NCI-H1930 (cell line): ENCODE results near the gene CHIT1.
"Not testable (repeated sequence)": the region's sequence is repeated elsewhere in the genome, so short reads cannot be mapped to it uniquely, and the experiment has no call there.

ENCODE experiments used
- DNase-seq, 2 experiments: peaks; one replicate each; lab custom pipeline; 2025; lab: John Stamatoyannopoulos, UW

CHIT1 gene

GRCh38 chr1:203229471-203230135 lies at the start of gene CHIT1:
Gene CHIT1, minus strand, starts transcription at chr1:203229673. Its CDS starts 37 bp downstream, at chr1:203229636.
- DNase-seq: no peak

GRCh38 chr1:203278885-203279406 lies 49.5 kb upstream of the CHIT1 start:
- DNase-seq: no peak

GRCh38 chr1:203278082-203278884 lies 48.8 kb upstream of the CHIT1 start:
- no peak for DNase-seq

- DNase-seq: no peak
Observed at GRCh38 chr1:203276916-203277545, 47.6 kb upstream of the CHIT1 start.

GRCh38 chr1:203276408-203276807 lies 46.9 kb upstream of the CHIT1 start:
- DNase-seq: no peak

- no peak for DNase-seq
Observed at GRCh38 chr1:203275656-203276272, 46.3 kb upstream of the CHIT1 start.

- no peak for DNase-seq
Observed at GRCh38 chr1:203274603-203275381, 45.3 kb upstream of the CHIT1 start.

GRCh38 chr1:203273869-203274602 lies 44.6 kb upstream of the CHIT1 start:
- DNase-seq: no peak

- peak; percentile 68 to 77 for DNase-seq
Observed at GRCh38 chr1:203273206-203273868, 43.9 kb upstream of the CHIT1 start.

GRCh38 chr1:203272633-203273205 lies 43.2 kb upstream of the CHIT1 start:
- no peak for DNase-seq

- DNase-seq: no peak
Observed at GRCh38 chr1:203271962-203272632, 42.6 kb upstream of the CHIT1 start.

- no peak for DNase-seq
Observed at GRCh38 chr1:203271018-203271743, 41.7 kb upstream of the CHIT1 start.

- no peak for DNase-seq
Observed at GRCh38 chr1:203270448-203270847, 41.0 kb upstream of the CHIT1 start.

GRCh38 chr1:203269654-203270020 lies 40.2 kb upstream of the CHIT1 start:
- no peak for DNase-seq

- DNase-seq: peak; percentile 40 to 68
Observed at GRCh38 chr1:203268901-203269653, 39.6 kb upstream of the CHIT1 start.

- DNase-seq: no peak
Observed at GRCh38 chr1:203267912-203268311, 38.4 kb upstream of the CHIT1 start.

- DNase-seq: peak; percentile 77 to 80
Observed at GRCh38 chr1:203267347-203267846, 37.9 kb upstream of the CHIT1 start.

GRCh38 chr1:203266140-203266539 lies 36.7 kb upstream of the CHIT1 start:
- not testable (repeated sequence) for DNase-seq
